RPMI8226 (cell line): Measurements from ENCODE around the gene PRR5L.
"Not testable (repeated sequence)": the region's sequence is repeated elsewhere in the genome, so short reads cannot be mapped to it uniquely, and the experiment has no call there.

Experiments
- DNase-seq: peaks from one replicate; pipeline ENCODE4 v3.0.0-alpha.2; 2015

Gene PRR5L

GRCh38 chr11:36469881-36470802 is 174.1 kb downstream of the PRR5L start:
- no peak for DNase-seq

- DNase-seq: no peak
Measured at GRCh38 chr11:36471577-36471976, 175.5 kb downstream of the PRR5L start.

- no peak for DNase-seq
Measured at GRCh38 chr11:36475192-36475591, 179.1 kb downstream of the PRR5L start.

DNA sequence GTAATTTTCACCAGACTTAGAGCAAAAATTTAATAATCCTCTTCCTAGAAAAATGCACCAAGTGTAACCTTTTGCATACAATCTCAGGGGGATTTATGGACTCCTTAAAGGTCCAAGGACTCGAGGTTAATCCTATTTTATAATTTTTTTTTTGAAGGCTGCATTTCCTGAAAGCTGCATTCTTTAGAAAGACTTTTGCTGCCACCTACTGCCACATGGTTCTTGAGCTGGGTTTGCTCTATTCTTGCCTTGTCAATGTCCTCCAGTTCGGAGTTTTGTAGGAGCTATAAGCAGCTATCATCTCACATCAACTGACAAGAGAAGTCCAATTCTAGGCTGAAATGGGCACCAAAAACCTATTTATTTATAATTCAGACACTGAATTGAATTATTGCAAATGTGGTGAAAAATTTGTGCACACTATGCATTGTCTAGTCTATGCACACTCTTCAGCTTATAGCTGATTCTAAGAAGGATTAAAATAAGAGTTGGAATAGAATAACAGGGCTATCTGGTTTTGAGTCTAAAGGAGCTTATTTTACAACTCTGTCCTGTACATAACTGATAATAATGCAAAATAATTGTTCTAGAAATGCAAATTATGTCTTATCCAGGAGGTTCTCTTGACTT is 182.7 kb downstream of the PRR5L start:
- DNase-seq: peak; percentile 29

- no peak for DNase-seq
Measured at GRCh38 chr11:36480833-36481232, 184.7 kb downstream of the PRR5L start.

GRCh38 chr11:36483042-36483441 is 187.0 kb downstream of the PRR5L start:
- DNase-seq: not testable (repeated sequence)

GRCh38 chr11:36485298-36486002 is 189.4 kb downstream of the PRR5L start:
- DNase-seq: no peak

DNA sequence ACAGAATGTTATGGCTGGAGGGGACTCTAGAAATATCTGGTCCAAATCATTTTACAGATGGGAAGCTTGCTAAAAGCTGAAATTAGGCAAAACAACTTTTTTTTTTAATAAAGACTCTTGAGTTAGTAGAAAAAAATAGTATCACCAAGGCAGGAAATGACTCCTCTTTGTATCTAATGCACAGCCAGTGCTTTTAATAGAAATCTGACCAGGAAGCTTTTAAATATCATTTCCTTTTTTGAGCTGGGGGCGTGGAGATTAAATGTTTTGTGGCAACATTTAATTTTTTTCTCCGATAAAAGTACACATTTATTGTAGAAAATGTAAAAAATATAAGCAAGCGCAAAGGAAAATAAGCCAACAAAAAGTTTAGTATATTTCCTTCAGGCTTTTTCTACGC is 191.5 kb downstream of the PRR5L start:
- no peak for DNase-seq

- no peak for DNase-seq
Measured at GRCh38 chr11:36488096-36488495, 192.0 kb downstream of the PRR5L start.

- no peak for DNase-seq
Measured at GRCh38 chr11:36490026-36490806, 194.1 kb downstream of the PRR5L start.

- peak; percentile 46 for DNase-seq
Measured at GRCh38 chr11:36492724-36493304, 196.7 kb downstream of the PRR5L start.

DNA sequence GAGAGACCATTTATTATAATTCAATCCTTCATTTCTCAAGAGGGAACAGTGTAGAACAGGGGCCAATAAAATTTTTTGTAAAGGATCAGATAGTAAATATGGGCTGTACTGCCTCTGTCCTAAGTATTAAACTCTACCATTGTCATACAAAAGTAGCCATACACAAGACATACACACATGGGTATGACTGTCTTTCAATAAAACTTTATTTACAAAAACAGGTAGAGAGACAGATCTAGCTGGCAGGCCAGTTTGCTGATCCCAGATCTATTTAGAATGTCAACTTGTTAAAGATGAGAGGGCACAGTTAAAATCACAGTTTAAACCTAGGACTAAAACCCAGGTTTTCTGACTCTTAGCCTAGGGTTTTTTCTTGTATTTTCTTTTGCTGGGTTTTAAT is 197.2 kb downstream of the PRR5L start:
- no peak for DNase-seq

DNA sequence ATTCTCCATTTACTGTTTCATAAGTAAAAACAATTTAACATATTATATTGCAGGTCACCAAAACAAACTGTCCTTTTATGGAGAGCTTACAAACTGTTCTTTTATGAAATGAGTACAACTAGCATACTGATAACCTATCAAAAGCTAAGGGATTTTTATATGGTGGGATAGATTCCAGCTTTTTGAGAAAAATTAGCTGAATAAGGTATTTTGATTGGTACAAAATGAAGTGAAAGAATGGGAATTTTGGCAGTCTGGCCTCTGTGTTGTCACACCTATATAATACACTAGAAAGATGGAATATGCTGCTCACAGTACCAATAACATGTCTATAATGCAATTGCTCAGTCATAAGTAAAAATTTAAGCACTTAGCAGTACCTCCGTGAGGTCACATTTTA is 202.6 kb downstream of the PRR5L start:
- DNase-seq: no peak

- DNase-seq: no peak
Measured at GRCh38 chr11:36499315-36499714, 203.2 kb downstream of the PRR5L start.

GRCh38 chr11:36500315-36500721 is 204.2 kb downstream of the PRR5L start:
- DNase-seq: no peak

- no peak for DNase-seq
Measured at GRCh38 chr11:36501236-36501635, 205.1 kb downstream of the PRR5L start.

DNA sequence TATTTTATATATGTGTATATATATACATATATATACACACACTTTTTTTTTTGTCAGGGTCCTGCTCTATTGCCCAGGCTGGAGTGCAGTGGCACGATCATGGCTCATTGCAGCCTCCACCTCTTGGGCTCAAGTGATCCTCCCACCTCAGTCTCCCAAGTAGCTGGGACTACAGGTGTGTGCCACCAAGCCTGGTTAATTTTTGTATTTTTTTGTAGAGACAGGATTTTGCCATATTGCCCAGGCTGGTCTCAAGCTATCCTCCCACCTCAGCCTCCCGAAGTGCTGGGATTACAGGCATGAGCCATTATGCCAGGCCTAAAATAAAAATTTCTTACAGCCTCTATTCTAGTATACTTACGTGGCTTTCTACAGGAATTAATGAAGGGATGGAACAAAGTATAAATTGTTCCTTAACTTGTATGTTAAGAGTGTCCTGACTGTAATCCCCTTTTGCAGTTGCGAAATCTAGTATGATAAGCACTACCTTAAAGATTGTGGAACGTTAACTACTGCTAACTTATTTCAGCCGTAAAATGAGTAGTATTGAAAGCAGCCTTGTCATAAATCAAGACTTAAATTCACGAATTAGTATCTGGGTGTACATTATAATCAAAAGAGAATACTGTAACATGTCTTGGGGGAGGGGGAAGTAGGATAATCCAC is 211.9 kb downstream of the PRR5L start:
- DNase-seq: no peak

GRCh38 chr11:36508743-36509142 is 212.7 kb downstream of the PRR5L start:
- no peak for DNase-seq

GRCh38 chr11:36509201-36509639 is 213.1 kb downstream of the PRR5L start:
- DNase-seq: peak; percentile 33

DNA sequence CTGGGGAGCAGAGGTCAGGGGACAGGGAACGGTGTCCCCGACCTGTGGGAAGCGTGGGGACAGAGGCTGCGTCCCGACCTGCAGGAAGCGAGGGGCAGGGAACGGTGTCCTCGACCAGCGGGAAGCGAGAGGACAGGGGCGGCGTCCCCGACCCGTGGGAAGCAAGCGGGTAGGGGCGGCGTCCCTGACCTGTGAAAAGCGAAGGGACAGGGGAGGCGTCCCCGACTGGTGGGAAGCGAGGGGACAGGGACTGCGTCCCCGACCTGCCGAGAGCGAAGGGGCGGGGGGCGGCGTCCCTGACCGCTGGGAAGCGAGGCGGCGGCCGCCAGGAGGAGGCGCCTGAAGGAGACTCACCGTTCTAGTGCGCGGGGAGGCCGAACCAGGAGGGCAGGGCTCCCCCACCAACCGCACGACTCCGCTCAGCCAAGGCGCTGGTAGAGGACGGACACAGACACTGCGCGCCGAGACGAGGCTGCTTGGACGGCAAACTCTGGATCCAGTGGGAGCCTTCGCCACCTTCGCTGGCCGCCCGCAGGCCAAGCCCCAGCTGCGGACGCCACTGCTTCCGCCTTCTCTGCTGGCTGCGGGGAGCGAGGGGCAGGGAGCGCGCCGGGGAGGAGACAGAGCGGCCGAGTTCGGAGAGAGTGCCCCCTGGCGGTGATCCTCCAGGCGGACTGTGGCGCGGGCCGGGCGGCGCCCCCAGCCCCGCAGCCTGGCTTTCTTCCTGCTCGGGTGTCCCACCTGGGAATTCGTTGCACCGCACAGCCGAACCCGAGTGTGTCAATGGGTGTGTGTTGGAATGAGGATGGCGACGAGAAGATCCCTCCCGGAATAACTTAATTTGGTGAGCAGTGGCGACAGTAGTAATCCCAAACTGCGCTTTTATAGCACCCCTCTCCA is 213.9 kb downstream of the PRR5L start, which contains the start of gene TRAF6:
TRAF6 (minus strand) TSS at position 579 of the 900 bp plus-strand sequence. CDS start 8,757 bp downstream, outside the sequence.
- peak; percentile 85 for DNase-seq

GRCh38 chr11:36510594-36510942 is 214.5 kb downstream of the PRR5L start:
- DNase-seq: no peak
